Measurements from ENCODE around the gene ORC6.

- no peak for TF ChIP-seq CTCF (IDR thresholded peaks at IDR 0.05; ENCODE audit: borderline replicate concordance, extremely low read depth, low read length, poor library complexity, severe bottlenecking)
- no peak for TF ChIP-seq EZH2 (IDR thresholded peaks at IDR 0.05; ENCODE audit: borderline replicate concordance, low read depth, low read length, severe bottlenecking)
These were observed 40.0 kb downstream of the ORC6 start for GRCh38 chr16:46729326-46729995.
